ENCODE data around the gene CINP.

GRCh38 chr14:102320033-102320660, 42.5 kb downstream of the CINP start:
- TF ChIP-seq POLR2AphosphoS5 (IDR thresholded peaks at IDR 0.05): no peak
- TF ChIP-seq CTCF (IDR thresholded peaks at IDR 0.05): peak in 1 of 4 experiments; percentile 6
- no peak for TF ChIP-seq POLR2A (IDR thresholded peaks at IDR 0.05)
